Thyroid gland (tissue), 4 donors: ENCODE measurements around the gene HES4.

Source experiments
- POLR2A ChIP-seq, 2 donors: fragments of 450-650 bp; IDR thresholded peaks; one replicate each; pipeline ENCODE4 v1.6.1; 2017; ENCODE audit warnings: antibody characterized with exemption in 2 of 2, mild to moderate bottlenecking in 2 of 2, moderate library complexity in 1 of 2
- TF ChIP-seq, protein P1 (sequence below), 6 experiments: fragments of 200-600 bp in 3 of 6; fragments of 450-650 bp in 3 of 6; sonication (generic) in 3 of 6; IDR thresholded peaks; one replicate each; pipeline ENCODE4 v1.5.1; 2016 to 2019; ENCODE audit warnings: antibody characterized with exemption in 6 of 6, mild to moderate bottlenecking in 2 of 6, inconsistent platforms in 1 of 6, moderate library complexity in 1 of 6

DNA sequence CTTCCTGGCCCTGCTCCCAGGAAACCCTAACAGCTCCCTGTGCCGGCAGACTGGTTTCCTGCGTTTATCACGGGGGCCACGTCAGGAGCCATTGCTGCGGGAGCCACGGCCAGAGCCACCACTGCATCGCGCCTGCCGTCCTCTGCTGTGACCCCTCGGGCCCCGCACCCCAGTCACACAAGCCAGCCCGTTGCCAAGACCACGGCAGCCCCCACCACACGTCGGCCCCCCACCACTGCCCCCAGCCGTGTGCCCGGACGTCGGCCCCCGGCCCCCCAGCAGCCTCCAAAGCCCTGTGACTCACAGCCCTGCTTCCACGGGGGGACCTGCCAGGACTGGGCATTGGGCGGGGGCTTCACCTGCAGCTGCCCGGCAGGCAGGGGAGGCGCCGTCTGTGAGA, 48.1 kb upstream of the HES4 start:
- TF ChIP-seq, protein P1, sequence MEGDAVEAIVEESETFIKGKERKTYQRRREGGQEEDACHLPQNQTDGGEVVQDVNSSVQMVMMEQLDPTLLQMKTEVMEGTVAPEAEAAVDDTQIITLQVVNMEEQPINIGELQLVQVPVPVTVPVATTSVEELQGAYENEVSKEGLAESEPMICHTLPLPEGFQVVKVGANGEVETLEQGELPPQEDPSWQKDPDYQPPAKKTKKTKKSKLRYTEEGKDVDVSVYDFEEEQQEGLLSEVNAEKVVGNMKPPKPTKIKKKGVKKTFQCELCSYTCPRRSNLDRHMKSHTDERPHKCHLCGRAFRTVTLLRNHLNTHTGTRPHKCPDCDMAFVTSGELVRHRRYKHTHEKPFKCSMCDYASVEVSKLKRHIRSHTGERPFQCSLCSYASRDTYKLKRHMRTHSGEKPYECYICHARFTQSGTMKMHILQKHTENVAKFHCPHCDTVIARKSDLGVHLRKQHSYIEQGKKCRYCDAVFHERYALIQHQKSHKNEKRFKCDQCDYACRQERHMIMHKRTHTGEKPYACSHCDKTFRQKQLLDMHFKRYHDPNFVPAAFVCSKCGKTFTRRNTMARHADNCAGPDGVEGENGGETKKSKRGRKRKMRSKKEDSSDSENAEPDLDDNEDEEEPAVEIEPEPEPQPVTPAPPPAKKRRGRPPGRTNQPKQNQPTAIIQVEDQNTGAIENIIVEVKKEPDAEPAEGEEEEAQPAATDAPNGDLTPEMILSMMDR (IDR thresholded peaks at IDR 0.05) = no peak
- no peak for TF ChIP-seq POLR2A (IDR thresholded peaks at IDR 0.05)
